ENCODE measurements around the gene PTPA. TPM values are rescaled to one million over a fixed set of nuclear protein-coding genes. Genes with fewer than 3 reads are reported as not detected.

PTPA gene
- total and polyA plus RNA-seq, 9 of the 15 experiments (the other 6 are each of a cell fraction or from before 2014, with no cell fraction given) = 1.7 to 121 (median 72.6) TPM

DNA sequence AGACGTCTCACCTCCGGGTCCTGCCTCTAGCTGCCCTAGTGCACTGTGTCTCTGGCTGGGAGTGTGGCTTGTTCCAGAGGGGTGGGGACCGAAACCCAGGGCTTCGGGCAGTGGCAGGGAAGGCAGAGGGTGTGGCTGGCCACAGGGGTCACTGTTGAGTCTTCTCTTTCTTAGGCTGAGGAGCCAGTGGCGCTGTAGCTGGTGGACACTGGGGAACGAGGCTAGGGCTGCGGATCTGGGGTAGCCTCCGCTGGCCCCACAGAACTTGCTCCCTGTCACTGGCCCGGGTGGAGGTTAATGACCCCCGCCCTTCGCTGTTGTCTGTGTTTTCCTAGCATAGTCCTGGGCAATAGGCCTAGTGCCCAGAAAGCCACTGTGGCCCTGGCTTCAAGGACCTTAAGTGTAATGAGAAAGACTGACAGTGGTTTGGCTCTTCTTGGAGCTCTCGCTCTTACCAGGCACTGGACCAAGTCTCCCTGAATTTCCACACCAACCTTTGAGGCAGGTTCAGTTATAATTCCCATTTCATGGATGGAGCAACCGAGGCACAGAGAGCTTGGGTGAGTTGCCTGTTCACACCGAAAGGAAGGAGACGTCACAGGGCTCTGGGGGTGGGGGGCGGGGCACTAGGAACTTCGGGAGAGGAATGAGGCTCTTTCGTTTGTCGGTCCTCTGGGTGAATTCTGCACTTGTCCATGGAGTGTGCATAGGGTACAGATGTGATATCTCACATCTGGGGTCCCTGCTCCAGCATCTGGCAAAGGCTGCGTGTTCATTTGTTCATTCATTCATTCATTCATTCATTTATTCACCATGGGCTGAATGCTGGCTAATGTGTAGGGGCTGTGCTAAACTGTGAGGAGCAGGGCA, 71.6 kb downstream of the PTPA start (continued):
- TF ChIP-seq, protein P1, sequence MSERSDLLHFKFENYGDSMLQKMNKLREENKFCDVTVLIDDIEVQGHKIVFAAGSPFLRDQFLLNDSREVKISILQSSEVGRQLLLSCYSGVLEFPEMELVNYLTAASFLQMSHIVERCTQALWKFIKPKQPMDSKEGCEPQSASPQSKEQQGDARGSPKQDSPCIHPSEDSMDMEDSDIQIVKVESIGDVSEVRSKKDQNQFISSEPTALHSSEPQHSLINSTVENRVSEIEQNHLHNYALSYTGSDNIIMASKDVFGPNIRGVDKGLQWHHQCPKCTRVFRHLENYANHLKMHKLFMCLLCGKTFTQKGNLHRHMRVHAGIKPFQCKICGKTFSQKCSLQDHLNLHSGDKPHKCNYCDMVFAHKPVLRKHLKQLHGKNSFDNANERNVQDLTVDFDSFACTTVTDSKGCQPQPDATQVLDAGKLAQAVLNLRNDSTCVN (CRISPR knock-in tag; IDR thresholded peaks at IDR 0.05) = no peak
- TF ChIP-seq, protein P2, sequence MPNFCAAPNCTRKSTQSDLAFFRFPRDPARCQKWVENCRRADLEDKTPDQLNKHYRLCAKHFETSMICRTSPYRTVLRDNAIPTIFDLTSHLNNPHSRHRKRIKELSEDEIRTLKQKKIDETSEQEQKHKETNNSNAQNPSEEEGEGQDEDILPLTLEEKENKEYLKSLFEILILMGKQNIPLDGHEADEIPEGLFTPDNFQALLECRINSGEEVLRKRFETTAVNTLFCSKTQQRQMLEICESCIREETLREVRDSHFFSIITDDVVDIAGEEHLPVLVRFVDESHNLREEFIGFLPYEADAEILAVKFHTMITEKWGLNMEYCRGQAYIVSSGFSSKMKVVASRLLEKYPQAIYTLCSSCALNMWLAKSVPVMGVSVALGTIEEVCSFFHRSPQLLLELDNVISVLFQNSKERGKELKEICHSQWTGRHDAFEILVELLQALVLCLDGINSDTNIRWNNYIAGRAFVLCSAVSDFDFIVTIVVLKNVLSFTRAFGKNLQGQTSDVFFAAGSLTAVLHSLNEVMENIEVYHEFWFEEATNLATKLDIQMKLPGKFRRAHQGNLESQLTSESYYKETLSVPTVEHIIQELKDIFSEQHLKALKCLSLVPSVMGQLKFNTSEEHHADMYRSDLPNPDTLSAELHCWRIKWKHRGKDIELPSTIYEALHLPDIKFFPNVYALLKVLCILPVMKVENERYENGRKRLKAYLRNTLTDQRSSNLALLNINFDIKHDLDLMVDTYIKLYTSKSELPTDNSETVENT (CRISPR knock-in tag; IDR thresholded peaks at IDR 0.05) = no peak
- TF ChIP-seq ZBTB17 (CRISPR knock-in tag; IDR thresholded peaks at IDR 0.05) (no peak), WHSC1 (IDR thresholded peaks at IDR 0.05; ENCODE audit: low read length) (no peak), TCF3 (CRISPR knock-in tag; IDR thresholded peaks at IDR 0.05) (no peak), ZNF12 (CRISPR knock-in tag; IDR thresholded peaks at IDR 0.05) (no peak), ARID2 (IDR thresholded peaks at IDR 0.05) (no peak), TAF1 (IDR thresholded peaks at IDR 0.05; ENCODE audit: control insufficient read depth, extremely low read depth, insufficient read depth, low read length, severe bottlenecking) (no peak)
- TF ChIP-seq, protein P3, sequence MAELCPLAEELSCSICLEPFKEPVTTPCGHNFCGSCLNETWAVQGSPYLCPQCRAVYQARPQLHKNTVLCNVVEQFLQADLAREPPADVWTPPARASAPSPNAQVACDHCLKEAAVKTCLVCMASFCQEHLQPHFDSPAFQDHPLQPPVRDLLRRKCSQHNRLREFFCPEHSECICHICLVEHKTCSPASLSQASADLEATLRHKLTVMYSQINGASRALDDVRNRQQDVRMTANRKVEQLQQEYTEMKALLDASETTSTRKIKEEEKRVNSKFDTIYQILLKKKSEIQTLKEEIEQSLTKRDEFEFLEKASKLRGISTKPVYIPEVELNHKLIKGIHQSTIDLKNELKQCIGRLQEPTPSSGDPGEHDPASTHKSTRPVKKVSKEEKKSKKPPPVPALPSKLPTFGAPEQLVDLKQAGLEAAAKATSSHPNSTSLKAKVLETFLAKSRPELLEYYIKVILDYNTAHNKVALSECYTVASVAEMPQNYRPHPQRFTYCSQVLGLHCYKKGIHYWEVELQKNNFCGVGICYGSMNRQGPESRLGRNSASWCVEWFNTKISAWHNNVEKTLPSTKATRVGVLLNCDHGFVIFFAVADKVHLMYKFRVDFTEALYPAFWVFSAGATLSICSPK (IDR thresholded peaks at IDR 0.05; ENCODE audit: borderline replicate concordance) = no peak
- TF ChIP-seq, protein P4, sequence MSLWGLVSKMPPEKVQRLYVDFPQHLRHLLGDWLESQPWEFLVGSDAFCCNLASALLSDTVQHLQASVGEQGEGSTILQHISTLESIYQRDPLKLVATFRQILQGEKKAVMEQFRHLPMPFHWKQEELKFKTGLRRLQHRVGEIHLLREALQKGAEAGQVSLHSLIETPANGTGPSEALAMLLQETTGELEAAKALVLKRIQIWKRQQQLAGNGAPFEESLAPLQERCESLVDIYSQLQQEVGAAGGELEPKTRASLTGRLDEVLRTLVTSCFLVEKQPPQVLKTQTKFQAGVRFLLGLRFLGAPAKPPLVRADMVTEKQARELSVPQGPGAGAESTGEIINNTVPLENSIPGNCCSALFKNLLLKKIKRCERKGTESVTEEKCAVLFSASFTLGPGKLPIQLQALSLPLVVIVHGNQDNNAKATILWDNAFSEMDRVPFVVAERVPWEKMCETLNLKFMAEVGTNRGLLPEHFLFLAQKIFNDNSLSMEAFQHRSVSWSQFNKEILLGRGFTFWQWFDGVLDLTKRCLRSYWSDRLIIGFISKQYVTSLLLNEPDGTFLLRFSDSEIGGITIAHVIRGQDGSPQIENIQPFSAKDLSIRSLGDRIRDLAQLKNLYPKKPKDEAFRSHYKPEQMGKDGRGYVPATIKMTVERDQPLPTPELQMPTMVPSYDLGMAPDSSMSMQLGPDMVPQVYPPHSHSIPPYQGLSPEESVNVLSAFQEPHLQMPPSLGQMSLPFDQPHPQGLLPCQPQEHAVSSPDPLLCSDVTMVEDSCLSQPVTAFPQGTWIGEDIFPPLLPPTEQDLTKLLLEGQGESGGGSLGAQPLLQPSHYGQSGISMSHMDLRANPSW (CRISPR knock-in tag; IDR thresholded peaks at IDR 0.05) = no peak
- TF ChIP-seq, protein P5, sequence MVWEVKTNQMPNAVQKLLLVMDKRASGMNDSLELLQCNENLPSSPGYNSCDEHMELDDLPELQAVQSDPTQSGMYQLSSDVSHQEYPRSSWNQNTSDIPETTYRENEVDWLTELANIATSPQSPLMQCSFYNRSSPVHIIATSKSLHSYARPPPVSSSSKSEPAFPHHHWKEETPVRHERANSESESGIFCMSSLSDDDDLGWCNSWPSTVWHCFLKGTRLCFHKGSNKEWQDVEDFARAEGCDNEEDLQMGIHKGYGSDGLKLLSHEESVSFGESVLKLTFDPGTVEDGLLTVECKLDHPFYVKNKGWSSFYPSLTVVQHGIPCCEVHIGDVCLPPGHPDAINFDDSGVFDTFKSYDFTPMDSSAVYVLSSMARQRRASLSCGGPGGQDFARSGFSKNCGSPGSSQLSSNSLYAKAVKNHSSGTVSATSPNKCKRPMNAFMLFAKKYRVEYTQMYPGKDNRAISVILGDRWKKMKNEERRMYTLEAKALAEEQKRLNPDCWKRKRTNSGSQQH (CRISPR knock-in tag; IDR thresholded peaks at IDR 0.05) = no peak
- TF ChIP-seq, protein P6, sequence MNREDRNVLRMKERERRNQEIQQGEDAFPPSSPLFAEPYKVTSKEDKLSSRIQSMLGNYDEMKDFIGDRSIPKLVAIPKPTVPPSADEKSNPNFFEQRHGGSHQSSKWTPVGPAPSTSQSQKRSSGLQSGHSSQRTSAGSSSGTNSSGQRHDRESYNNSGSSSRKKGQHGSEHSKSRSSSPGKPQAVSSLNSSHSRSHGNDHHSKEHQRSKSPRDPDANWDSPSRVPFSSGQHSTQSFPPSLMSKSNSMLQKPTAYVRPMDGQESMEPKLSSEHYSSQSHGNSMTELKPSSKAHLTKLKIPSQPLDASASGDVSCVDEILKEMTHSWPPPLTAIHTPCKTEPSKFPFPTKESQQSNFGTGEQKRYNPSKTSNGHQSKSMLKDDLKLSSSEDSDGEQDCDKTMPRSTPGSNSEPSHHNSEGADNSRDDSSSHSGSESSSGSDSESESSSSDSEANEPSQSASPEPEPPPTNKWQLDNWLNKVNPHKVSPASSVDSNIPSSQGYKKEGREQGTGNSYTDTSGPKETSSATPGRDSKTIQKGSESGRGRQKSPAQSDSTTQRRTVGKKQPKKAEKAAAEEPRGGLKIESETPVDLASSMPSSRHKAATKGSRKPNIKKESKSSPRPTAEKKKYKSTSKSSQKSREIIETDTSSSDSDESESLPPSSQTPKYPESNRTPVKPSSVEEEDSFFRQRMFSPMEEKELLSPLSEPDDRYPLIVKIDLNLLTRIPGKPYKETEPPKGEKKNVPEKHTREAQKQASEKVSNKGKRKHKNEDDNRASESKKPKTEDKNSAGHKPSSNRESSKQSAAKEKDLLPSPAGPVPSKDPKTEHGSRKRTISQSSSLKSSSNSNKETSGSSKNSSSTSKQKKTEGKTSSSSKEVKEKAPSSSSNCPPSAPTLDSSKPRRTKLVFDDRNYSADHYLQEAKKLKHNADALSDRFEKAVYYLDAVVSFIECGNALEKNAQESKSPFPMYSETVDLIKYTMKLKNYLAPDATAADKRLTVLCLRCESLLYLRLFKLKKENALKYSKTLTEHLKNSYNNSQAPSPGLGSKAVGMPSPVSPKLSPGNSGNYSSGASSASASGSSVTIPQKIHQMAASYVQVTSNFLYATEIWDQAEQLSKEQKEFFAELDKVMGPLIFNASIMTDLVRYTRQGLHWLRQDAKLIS (CRISPR knock-in tag; IDR thresholded peaks at IDR 0.05) = no peak
